ENCODE measurements around the gene FAM3D. TPM values are rescaled to one million over a fixed set of nuclear protein-coding genes. Genes with fewer than 3 reads are reported as not detected.

FAM3D gene
- total and polyA plus RNA-seq, 2 of the 8 experiments (the other 6 are each of a cell fraction or from before 2014, with no cell fraction given) = not detected

GRCh38 chr3:58586776-58587192 is 79.8 kb downstream of the FAM3D start:
- ChIA-PET POLR2A (ENCODE audit: partially characterized antibody) (no interaction called here), CTCF (ENCODE audit: partially characterized antibody) (interaction anchor here (0.7 to 40.0 kb wide), 6 partner anchors 10 to 102 kb away, joined by 3 to 994 read pairs (median 3); no protein-coding TSS in a partner anchor)
- Histone ChIP-seq H3K4me3 (ENCODE audit: extremely low read depth in 1 of 4, insufficient read depth in 2 of 4, low read depth in 3 of 4, low read length in 4 of 4) (peak overlapping the region; percentile 20 to 58 (median 39); a peak in 7 of 8 replicates), H3K14ac (ENCODE audit: insufficient read length) (no peak overlapping the region), H3K27ac (ENCODE audit: low read depth, low read length) (no peak overlapping the region), H2AK5ac (ENCODE audit: low read depth, low read length) (no peak overlapping the region), H3K27me3 (replicated peaks in 1 of 4; ENCODE audit: control insufficient read depth in 3 of 4, extremely low read depth in 1 of 4, insufficient read depth in 3 of 4, low read length in 3 of 4) (peaks cover 7 to 35% (median 31%) of the 10 kb centered on the region in 4 experiments), H2BK15ac (ENCODE audit: low read length) (0 out of 2 replicates have a peak overlapping the region, but pooled peaks have one; percentile 76), H4K8ac (ENCODE audit: extremely low read depth, insufficient read depth, low read length) (no peak overlapping the region), H3K23me2 (ENCODE audit: low read depth, low read length) (peaks cover 2% of the 10 kb centered on the region; the same call in 1 of the 2 replicates), H2BK5ac (ENCODE audit: low read depth, low read length) (no peak overlapping the region), H3K4me1 (replicated peaks in 1 of 4; ENCODE audit: control insufficient read depth in 3 of 4, insufficient read depth in 4 of 4, low read length in 3 of 4) (peaks cover 4 to 14% (median 9%) of the 10 kb centered on the region in 4 experiments; a peak in 6 of 7 replicates), H2BK20ac (ENCODE audit: low read length) (no peak overlapping the region), H3K79me1 (ENCODE audit: low read depth, low read length) (no peaks in the 10 kb centered on the region), H3K79me2 (ENCODE audit: control insufficient read depth in 1 of 2, insufficient read depth in 2 of 2, low read length in 2 of 2) (no peaks in the 10 kb centered on the region), H3K4me2 (ENCODE audit: insufficient read depth in 1 of 2, low read depth in 2 of 2, low read length in 2 of 2) (peak overlapping the region; percentile 38 to 85), H3K9me3 (ENCODE audit: insufficient read depth in 2 of 2, low read depth in 1 of 2, low read length in 1 of 2) (no peaks in the 10 kb centered on the region), H3K4ac (replicated peaks; ENCODE audit: insufficient read length, low read depth, low read length) (no peak overlapping the region), H4K5ac (ENCODE audit: insufficient read length, low read depth, low read length) (no peak overlapping the region), H4K20me1 (replicated peaks in 1 of 2; ENCODE audit: control insufficient read depth in 1 of 2, insufficient read depth in 2 of 2, low read length in 2 of 2) (peaks cover 0 to 5% of the 10 kb centered on the region in 2 experiments), H3K9ac (replicated peaks in 1 of 4; ENCODE audit: extremely low read depth in 1 of 4, low read depth in 3 of 4, low read length in 3 of 4) (0 out of 7 replicates have a peak overlapping the region, but pooled peaks of 1 of the 4 experiments have one; percentile 3), H3K56ac (replicated peaks; ENCODE audit: insufficient read length, low read depth, low read length) (no peak overlapping the region), H2BK120ac (replicated peaks; ENCODE audit: low read depth, low read length) (no peak overlapping the region), H4K91ac (replicated peaks; ENCODE audit: insufficient read length, low read length) (no peak overlapping the region), H2AFZ (ENCODE audit: low read length) (no peak overlapping the region), H3K36me3 (ENCODE audit: control insufficient read depth in 2 of 4, insufficient read depth in 4 of 4, low read length in 3 of 4) (no peaks in the 10 kb centered on the region), H2BK12ac (ENCODE audit: low read depth, low read length) (no peak overlapping the region; the same call in 1 of the 2 replicates), H3K23ac (ENCODE audit: insufficient read length) (no peak overlapping the region), H3K18ac (ENCODE audit: extremely low read depth, low read length) (no peak overlapping the region)
- no peak for FAIRE-seq
- WGBS, 2 experiments (ENCODE audit: extremely low coverage in 1 of 2, insufficient coverage in 1 of 2, insufficient read length in 1 of 2, insufficient replicate concordance in 2 of 2, low coverage in 1 of 2, low lambda C conversion rate in 2 of 2, missing lambda C conversion rate in 1 of 2) = 8% methylated on average over 29 of the region's 44 CpGs; no CpG with 5 or more reads in 1 of the 2 experiments
- peak in 1 of 2 experiments; percentile 84 for DNase-seq (ENCODE audit: low read depth in 1 of 2, low spot score in 2 of 2)
- TF ChIP-seq CBX8 (IDR thresholded peaks at IDR 0.05; ENCODE audit: borderline replicate concordance, low read depth, low read length) = no peak
- TF ChIP-seq MAFK (IDR thresholded peaks at IDR 0.05; ENCODE audit: low read depth, low read length) = no peak
- TF ChIP-seq POLR2AphosphoS5 (IDR thresholded peaks at IDR 0.05; ENCODE audit: low read depth, low read length) = no peak
- no peak for TF ChIP-seq SAP30 (IDR thresholded peaks at IDR 0.05; ENCODE audit: insufficient read depth, insufficient replicate concordance, low read length)
- TF ChIP-seq ASH2L (IDR thresholded peaks at IDR 0.05; ENCODE audit: low read length) = no peak
- no peak for TF ChIP-seq SUZ12 (IDR thresholded peaks at IDR 0.05; ENCODE audit: low read length)
- TF ChIP-seq ATF2 (IDR thresholded peaks at IDR 0.05; ENCODE audit: low read length) = no peak
- no peak for TF ChIP-seq RFX5 (IDR thresholded peaks at IDR 0.05; ENCODE audit: borderline replicate concordance, low read depth, low read length)
- TF ChIP-seq ZNF274 (IDR thresholded peaks at IDR 0.05; ENCODE audit: borderline replicate concordance, extremely low read depth, low read length) = no peak
- peak; percentile 49 for TF ChIP-seq KDM4A (IDR thresholded peaks at IDR 0.05; ENCODE audit: low read depth, low read length, severe bottlenecking)
- no peak for TF ChIP-seq CHD1 (IDR thresholded peaks at IDR 0.05; ENCODE audit: low read depth, low read length)
- no peak for TF ChIP-seq CEBPB (IDR thresholded peaks at IDR 0.05; ENCODE audit: low read depth, low read length)
